ENCODE results near the gene MIDN.

MIDN gene

GRCh38 chr19:1262623-1263123 lies 14.3 kb downstream of the MIDN start:
- no peak overlapping the region for H3K4me3 ChIP-seq (ENCODE audit: low read length)
- H3K4me2 ChIP-seq (ENCODE audit: low read depth, low read length) = no peak overlapping the region
- DNase-seq = no peak
- H3K4me1 ChIP-seq (ENCODE audit: low read length) = peaks cover 36% of the 10 kb centered on the region
- no peak overlapping the region for H3K27ac ChIP-seq (ENCODE audit: low read length)
- H3K79me2 ChIP-seq (ENCODE audit: low read length) = peaks cover 24% of the 10 kb centered on the region
- H3K27me3 ChIP-seq (replicated peaks; ENCODE audit: insufficient read depth, low read length) = 0 out of 2 replicates have a peak, but pooled peaks cover 2% of the 10 kb centered on the region
- peaks cover 28% of the 10 kb centered on the region for H3F3A ChIP-seq (ENCODE audit: insufficient read depth, low read length)
- no peaks in the 10 kb centered on the region for H3K9me2 ChIP-seq (replicated peaks; ENCODE audit: insufficient read depth, low read length)
- H3K9me3 ChIP-seq (replicated peaks; ENCODE audit: insufficient read depth, low read length) = no peaks in the 10 kb centered on the region
- TF ChIP-seq EZH2phosphoT487 (IDR thresholded peaks at IDR 0.05; ENCODE audit: low read length) = no peak
- no peak for TF ChIP-seq CTCF (IDR thresholded peaks at IDR 0.05; ENCODE audit: low read length)
- TF ChIP-seq EZH2 (optimal IDR thresholded peaks at IDR 0.05; ENCODE audit: low read depth, low read length) = no peak
- no peaks in the 10 kb centered on the region for H3K36me3 ChIP-seq (replicated peaks; ENCODE audit: insufficient read depth, low read length)
- H3K9ac ChIP-seq (ENCODE audit: low read length) = no peak overlapping the region
- H2AFZ ChIP-seq (ENCODE audit: low read length) = no peak overlapping the region
- no peaks in the 10 kb centered on the region for H4K20me1 ChIP-seq (ENCODE audit: insufficient read depth, low read length)

- H3K9me3 ChIP-seq (replicated peaks; ENCODE audit: insufficient read depth, low read length) = no peaks in the 10 kb centered on the region
- H3K27me3 ChIP-seq (replicated peaks; ENCODE audit: insufficient read depth, low read length) = 0 out of 2 replicates have a peak, but pooled peaks cover 4% of the 10 kb centered on the region
- no peaks in the 10 kb centered on the region for H4K20me1 ChIP-seq (ENCODE audit: insufficient read depth, low read length)
- peaks cover 40% of the 10 kb centered on the region for H3K4me1 ChIP-seq (ENCODE audit: low read length)
- H3F3A ChIP-seq (ENCODE audit: insufficient read depth, low read length) = peaks cover 29% of the 10 kb centered on the region
- DNase-seq = no peak
- TF ChIP-seq EZH2 (optimal IDR thresholded peaks at IDR 0.05; ENCODE audit: low read depth, low read length) (no peak), EZH2phosphoT487 (IDR thresholded peaks at IDR 0.05; ENCODE audit: low read length) (no peak), CTCF (IDR thresholded peaks at IDR 0.05; ENCODE audit: low read length) (no peak)
- H3K27ac ChIP-seq (ENCODE audit: low read length) = no peak overlapping the region
- no peak overlapping the region for H3K4me2 ChIP-seq (ENCODE audit: low read depth, low read length)
- no peaks in the 10 kb centered on the region for H3K36me3 ChIP-seq (replicated peaks; ENCODE audit: insufficient read depth, low read length)
- H3K4me3 ChIP-seq (ENCODE audit: low read length) = no peak overlapping the region
- H3K9me2 ChIP-seq (replicated peaks; ENCODE audit: insufficient read depth, low read length) = no peaks in the 10 kb centered on the region
- H2AFZ ChIP-seq (ENCODE audit: low read length) = no peak overlapping the region
- peaks cover 22% of the 10 kb centered on the region for H3K79me2 ChIP-seq (ENCODE audit: low read length)
- no peak overlapping the region for H3K9ac ChIP-seq (ENCODE audit: low read length)
Measured at GRCh38 chr19:1263188-1263587, 14.8 kb downstream of the MIDN start.

- peaks cover 18% of the 10 kb centered on the region for H3K79me2 ChIP-seq (ENCODE audit: low read length)
- H3K4me2 ChIP-seq (ENCODE audit: low read depth, low read length) = no peak overlapping the region
- H3K27ac ChIP-seq (ENCODE audit: low read length) = no peak overlapping the region
- H3F3A ChIP-seq (ENCODE audit: insufficient read depth, low read length) = peaks cover 21% of the 10 kb centered on the region
- no peak overlapping the region for H2AFZ ChIP-seq (ENCODE audit: low read length)
- H3K9me2 ChIP-seq (replicated peaks; ENCODE audit: insufficient read depth, low read length) = no peaks in the 10 kb centered on the region
- no peaks in the 10 kb centered on the region for H3K36me3 ChIP-seq (replicated peaks; ENCODE audit: insufficient read depth, low read length)
- DNase-seq = no peak
- H4K20me1 ChIP-seq (ENCODE audit: insufficient read depth, low read length) = no peaks in the 10 kb centered on the region
- H3K9ac ChIP-seq (ENCODE audit: low read length) = no peak overlapping the region
- no peak for TF ChIP-seq CTCF (IDR thresholded peaks at IDR 0.05; ENCODE audit: low read length)
- TF ChIP-seq EZH2phosphoT487 (IDR thresholded peaks at IDR 0.05; ENCODE audit: low read length) = no peak
- TF ChIP-seq EZH2 (optimal IDR thresholded peaks at IDR 0.05; ENCODE audit: low read depth, low read length) = no peak
- no peaks in the 10 kb centered on the region for H3K9me3 ChIP-seq (replicated peaks; ENCODE audit: insufficient read depth, low read length)
- 0 out of 2 replicates have a peak, but pooled peaks cover 4% of the 10 kb centered on the region for H3K27me3 ChIP-seq (replicated peaks; ENCODE audit: insufficient read depth, low read length)
- H3K4me1 ChIP-seq (ENCODE audit: low read length) = peaks cover 39% of the 10 kb centered on the region
- H3K4me3 ChIP-seq (ENCODE audit: low read length) = no peak overlapping the region
Measured at GRCh38 chr19:1264801-1265614, 16.6 kb downstream of the MIDN start.

Measured in MM.1S (cell line).